Breast epithelium (tissue), 4 donors: ENCODE data around the gene DOLPP1. TPM values are rescaled to one million over a fixed set of nuclear protein-coding genes. Genes with fewer than 3 reads are reported as not detected.

ENCODE experiments used
- DNase-seq, 2 donors: peaks; one replicate each; pipeline ENCODE4 v3.0.0-alpha.2; 2019; ENCODE audit warnings: low spot score in 2 of 2
- H3K27ac ChIP-seq, 2 donors: fragments of 200-600 bp; sonication (generic) in 1 of 2; one replicate each; pipeline ENCODE4 v1.5.1; 2016 to 2019; ENCODE audit warnings: mild to moderate bottlenecking in 1 of 2
- H3K27me3 ChIP-seq, 2 donors: fragments of 200-600 bp; sonication (generic) in 1 of 2; one replicate each; pipeline versions ENCODE4 v1.5.1 to v1.6.0; 2017 to 2019; ENCODE audit warnings: control low read depth in 1 of 2, mild to moderate bottlenecking in 1 of 2
- H3K36me3 ChIP-seq: fragments of 200-600 bp; one replicate; pipeline ENCODE4 v1.5.1; 2019
- H3K4me1 ChIP-seq, 2 donors: fragments of 200-600 bp; sonication (generic); one replicate each; pipeline ENCODE4 v1.5.1; 2016 to 2019; ENCODE audit warnings: control low read depth in 1 of 2
- H3K4me3 ChIP-seq, 3 donors: fragments of 200-600 bp; sonication (generic); 1 replicate in 2 of 3; 2 replicates in 1 of 3; pipeline ENCODE4 v1.5.1; 2016 to 2019; ENCODE audit warnings: mild to moderate bottlenecking in 3 of 3, moderate library complexity in 2 of 3
- H3K9me3 ChIP-seq, 2 donors: fragments of 200-600 bp; sonication (generic) in 1 of 2; one replicate each; pipeline ENCODE4 v1.5.1; 2016 to 2019; ENCODE audit warnings: control low read depth in 1 of 2
- POLR2A ChIP-seq: fragments of 450-650 bp; IDR thresholded peaks from one replicate; pipeline ENCODE4 v1.6.1; 2016; ENCODE audit warnings: antibody characterized with exemption, mild to moderate bottlenecking, moderate library complexity
- POLR2AphosphoS5 ChIP-seq, 3 donors: sonication (generic); formaldehyde crosslinking; IDR thresholded peaks; one replicate each; pipeline ENCODE4 v1.6.1; 2017; ENCODE audit warnings: antibody characterized with exemption in 3 of 3
- intact Hi-C: fragments of 100-400 bp; cut with DNase I; formaldehyde crosslinking; loops from one replicate; pipeline ENCODE4 v1.15.1; 2023; ENCODE audit warnings: low total_unique reads
- total RNA-seq, 3 donors: library from RNA; depleted of rRNA; stranded (reverse); fragments of >200 nt; gene quantifications; one replicate each; pipeline ENCODE4 v1.1.0, GENCODE V29; 2016
- TF ChIP-seq, protein P1 (sequence below), 3 donors: fragments of 450-650 bp; IDR thresholded peaks; one replicate each; pipeline ENCODE4 v1.5.1; 2016 to 2017; ENCODE audit warnings: antibody characterized with exemption in 3 of 3, mild to moderate bottlenecking in 3 of 3, moderate library complexity in 3 of 3

DOLPP1 gene
- total RNA-seq, 3 donors from 2014 or later = 5.6 to 9.2 (median 8.6) TPM

DNA sequence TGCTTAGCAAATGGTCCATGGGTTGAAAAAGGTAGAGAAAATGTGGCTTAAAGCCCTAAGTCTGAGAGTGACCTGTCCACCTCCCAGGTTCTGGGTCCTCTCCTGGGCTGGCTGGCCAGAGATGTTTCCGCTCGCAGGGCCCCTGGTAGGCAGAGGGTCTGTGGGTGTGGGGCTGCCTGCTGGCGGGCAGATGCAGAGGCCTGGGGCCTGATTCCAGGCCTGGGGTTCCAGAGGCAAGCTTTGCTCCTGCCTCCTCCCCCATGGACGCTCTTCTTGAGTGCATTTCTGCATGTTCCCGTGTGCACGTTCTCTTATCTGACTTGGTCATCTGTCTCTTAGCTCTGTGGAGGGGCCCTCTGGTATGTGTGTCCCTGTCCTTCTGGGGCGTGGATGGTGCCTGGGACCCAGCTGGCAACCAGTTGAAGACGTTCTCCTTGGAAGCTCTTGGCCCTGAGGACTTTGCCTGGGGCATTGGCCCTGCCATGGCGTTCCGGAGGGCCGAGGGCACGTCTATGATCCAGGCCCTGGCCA lies 40.7 kb upstream of the DOLPP1 start:
- Histone ChIP-seq H3K27me3 (no peaks in the 10 kb centered on the region), H3K9me3 (no peaks in the 10 kb centered on the region), H3K4me1 (peaks cover 7 to 13% of the 10 kb centered on the region in 2 donors), H3K27ac (no peak overlapping the region), H3K4me3 (no peak overlapping the region), H3K36me3 (peaks cover 5% of the 10 kb centered on the region)
- intact Hi-C loops = no loop called here
- no peak for DNase-seq
- TF ChIP-seq, protein P1, sequence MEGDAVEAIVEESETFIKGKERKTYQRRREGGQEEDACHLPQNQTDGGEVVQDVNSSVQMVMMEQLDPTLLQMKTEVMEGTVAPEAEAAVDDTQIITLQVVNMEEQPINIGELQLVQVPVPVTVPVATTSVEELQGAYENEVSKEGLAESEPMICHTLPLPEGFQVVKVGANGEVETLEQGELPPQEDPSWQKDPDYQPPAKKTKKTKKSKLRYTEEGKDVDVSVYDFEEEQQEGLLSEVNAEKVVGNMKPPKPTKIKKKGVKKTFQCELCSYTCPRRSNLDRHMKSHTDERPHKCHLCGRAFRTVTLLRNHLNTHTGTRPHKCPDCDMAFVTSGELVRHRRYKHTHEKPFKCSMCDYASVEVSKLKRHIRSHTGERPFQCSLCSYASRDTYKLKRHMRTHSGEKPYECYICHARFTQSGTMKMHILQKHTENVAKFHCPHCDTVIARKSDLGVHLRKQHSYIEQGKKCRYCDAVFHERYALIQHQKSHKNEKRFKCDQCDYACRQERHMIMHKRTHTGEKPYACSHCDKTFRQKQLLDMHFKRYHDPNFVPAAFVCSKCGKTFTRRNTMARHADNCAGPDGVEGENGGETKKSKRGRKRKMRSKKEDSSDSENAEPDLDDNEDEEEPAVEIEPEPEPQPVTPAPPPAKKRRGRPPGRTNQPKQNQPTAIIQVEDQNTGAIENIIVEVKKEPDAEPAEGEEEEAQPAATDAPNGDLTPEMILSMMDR (IDR thresholded peaks at IDR 0.05) = no peak
- TF ChIP-seq POLR2A (no peak), POLR2AphosphoS5 (IDR thresholded peaks at IDR 0.05) (no peak)

DNA sequence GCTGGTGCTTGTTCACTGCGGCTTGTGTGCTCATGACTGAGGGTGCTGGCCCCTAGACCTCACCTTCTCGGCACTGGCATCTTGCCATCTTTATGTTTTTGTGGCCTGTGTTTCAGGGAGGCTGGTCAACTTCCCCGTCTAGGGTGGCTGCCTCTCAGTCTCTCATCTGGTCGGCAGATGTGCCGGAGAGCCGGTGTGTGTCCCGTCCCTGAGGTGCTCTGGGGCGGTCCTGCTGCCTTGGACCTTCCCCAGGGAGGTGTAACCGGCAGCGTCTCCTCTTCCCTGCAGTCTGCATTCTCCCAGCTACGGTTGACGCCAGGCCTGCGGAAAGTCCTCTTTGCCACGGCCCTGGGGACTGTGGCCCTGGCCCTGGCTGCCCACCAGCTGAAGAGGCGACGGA lies 38.9 kb upstream of the DOLPP1 start:
- Histone ChIP-seq H3K4me3 (no peak overlapping the region), H3K27me3 (no peaks in the 10 kb centered on the region), H3K27ac (no peak overlapping the region), H3K36me3 (peaks cover 5% of the 10 kb centered on the region), H3K4me1 (peaks cover 7 to 13% of the 10 kb centered on the region in 2 donors), H3K9me3 (no peaks in the 10 kb centered on the region)
- no peak for TF ChIP-seq POLR2A
- TF ChIP-seq, protein P1 (IDR thresholded peaks at IDR 0.05) = no peak
- TF ChIP-seq POLR2AphosphoS5 (IDR thresholded peaks at IDR 0.05) = no peak
- intact Hi-C loops = no loop called here
- DNase-seq = no peak

DNA sequence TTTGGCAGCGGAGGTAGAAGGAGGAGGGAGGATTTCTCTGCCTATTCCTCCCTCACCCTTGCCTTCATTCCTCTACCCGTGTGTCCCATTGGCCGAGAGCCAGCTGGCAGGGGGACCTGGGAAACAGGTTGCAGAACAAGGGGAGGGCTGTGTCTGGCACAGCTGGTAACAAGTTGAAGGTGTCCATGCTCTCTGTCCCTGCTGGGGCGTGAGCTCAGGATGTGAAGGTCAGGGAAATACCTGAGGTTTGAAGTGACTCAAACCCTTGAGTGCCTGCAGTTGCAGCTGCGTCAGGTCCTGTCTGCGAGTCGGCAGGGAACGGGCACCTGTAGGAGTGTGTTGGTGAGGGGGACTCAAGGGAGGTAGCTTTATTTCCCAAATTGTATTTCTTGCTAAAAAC lies 28.3 kb upstream of the DOLPP1 start:
- DNase-seq = peak; percentile 90 to 92

DNA sequence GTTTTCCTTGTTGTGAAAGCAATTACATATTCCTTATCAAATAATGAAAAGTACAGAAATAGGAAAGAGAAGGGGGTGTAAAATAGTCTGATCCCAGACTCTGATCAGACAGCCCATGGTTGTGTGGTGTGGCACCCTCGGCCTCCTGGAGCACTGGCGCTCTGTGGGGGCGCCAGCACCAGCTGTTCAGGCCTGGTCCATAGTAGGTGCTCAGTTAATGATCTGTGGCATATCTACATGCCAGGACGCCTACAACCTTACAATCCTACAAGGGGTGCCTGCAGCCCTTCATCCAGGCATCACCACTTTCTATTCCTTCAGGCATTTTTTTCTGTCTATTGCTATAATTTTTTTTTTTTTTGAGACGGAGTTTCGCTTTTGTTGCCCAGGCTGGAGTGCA lies 27.9 kb upstream of the DOLPP1 start:
- Histone ChIP-seq H3K4me3 (no peak overlapping the region), H3K36me3 (peaks cover 9% of the 10 kb centered on the region), H3K9me3 (no peaks in the 10 kb centered on the region), H3K4me1 (no peaks in the 10 kb centered on the region), H3K27me3 (no peaks in the 10 kb centered on the region), H3K27ac (peak overlapping the region in 1 of 2 donors; percentile 15)
- TF ChIP-seq POLR2A (no peak), POLR2AphosphoS5 (IDR thresholded peaks at IDR 0.05) (no peak)
- TF ChIP-seq, protein P1 (IDR thresholded peaks at IDR 0.05) = no peak
- DNase-seq = no peak
- intact Hi-C loops = no loop called here

More for the DNA sequence above, 28.3 kb upstream of the DOLPP1 start:
- Histone ChIP-seq H3K27ac (peak overlapping the region in 1 of 2 donors; percentile 15), H3K9me3 (no peaks in the 10 kb centered on the region), H3K27me3 (no peaks in the 10 kb centered on the region), H3K4me1 (no peaks in the 10 kb centered on the region), H3K4me3 (no peak overlapping the region), H3K36me3 (peaks cover 9% of the 10 kb centered on the region)
- TF ChIP-seq POLR2A (no peak), POLR2AphosphoS5 (IDR thresholded peaks at IDR 0.05) (peak; percentile 28 to 58 (median 43))
- TF ChIP-seq, protein P1 (IDR thresholded peaks at IDR 0.05) = no peak
- intact Hi-C loops = no loop called here

DNA sequence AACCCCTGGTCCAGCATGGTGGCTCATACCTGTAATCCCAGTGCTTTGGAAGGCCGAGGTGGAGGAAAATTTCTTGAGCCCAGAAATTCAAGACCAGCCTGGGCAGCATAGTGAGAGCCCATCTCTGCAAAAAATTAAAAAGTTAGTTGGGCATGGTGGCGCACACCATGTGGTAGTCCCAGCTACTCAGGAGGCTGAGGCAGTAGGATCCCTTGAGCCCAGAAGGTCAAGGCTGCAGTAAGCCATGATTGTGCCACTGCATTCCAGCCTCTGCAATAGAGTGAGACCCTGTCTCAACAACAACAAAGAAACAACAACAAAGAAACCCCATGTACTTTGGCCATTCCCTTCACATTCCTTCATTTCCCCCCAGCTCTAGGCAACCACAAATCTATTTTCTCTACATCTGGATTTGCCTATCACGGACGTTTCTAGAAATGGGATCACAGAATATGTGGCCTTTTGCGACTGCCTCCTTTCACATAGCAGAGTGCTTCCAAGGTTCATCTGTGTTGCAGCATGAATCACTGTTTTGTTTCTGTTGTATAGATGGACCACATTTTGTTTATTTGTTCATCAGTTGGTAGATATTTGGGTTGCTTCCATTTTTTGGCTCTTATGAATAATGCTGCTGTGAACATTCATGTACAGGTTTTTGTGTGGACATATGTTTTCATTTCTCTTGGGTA lies 26.6 kb upstream of the DOLPP1 start:
- no peaks in the 10 kb centered on the region for H3K4me1 ChIP-seq
- no peak for DNase-seq

More for the DNA sequence above, 26.6 kb upstream of the DOLPP1 start:
- H3K27ac ChIP-seq = no peak overlapping the region
- peaks cover 7% of the 10 kb centered on the region for H3K36me3 ChIP-seq
- H3K27me3 ChIP-seq = no peaks in the 10 kb centered on the region
- no peaks in the 10 kb centered on the region for H3K9me3 ChIP-seq
- TF ChIP-seq POLR2AphosphoS5 (IDR thresholded peaks at IDR 0.05) (no peak), POLR2A (no peak)
- TF ChIP-seq, protein P1 (IDR thresholded peaks at IDR 0.05) = no peak
- intact Hi-C loops = no loop called here
- H3K4me3 ChIP-seq = no peak overlapping the region
